HG02884 (cell line): ENCODE data around the gene LIPT1.
"Not testable (repeated sequence)": the region's sequence is repeated elsewhere in the genome, so short reads cannot be mapped to it uniquely, and the experiment has no call there.

Experiments
- ATAC-seq: cut with Tn5 transposase; IDR thresholded peaks from one replicate; pipeline ENCODE4 v1.9.1; 2021; ENCODE audit warnings: mild to moderate bottlenecking, moderate library complexity; ENCODE audit not compliant: unreplicated experiment

LIPT1 gene

DNA sequence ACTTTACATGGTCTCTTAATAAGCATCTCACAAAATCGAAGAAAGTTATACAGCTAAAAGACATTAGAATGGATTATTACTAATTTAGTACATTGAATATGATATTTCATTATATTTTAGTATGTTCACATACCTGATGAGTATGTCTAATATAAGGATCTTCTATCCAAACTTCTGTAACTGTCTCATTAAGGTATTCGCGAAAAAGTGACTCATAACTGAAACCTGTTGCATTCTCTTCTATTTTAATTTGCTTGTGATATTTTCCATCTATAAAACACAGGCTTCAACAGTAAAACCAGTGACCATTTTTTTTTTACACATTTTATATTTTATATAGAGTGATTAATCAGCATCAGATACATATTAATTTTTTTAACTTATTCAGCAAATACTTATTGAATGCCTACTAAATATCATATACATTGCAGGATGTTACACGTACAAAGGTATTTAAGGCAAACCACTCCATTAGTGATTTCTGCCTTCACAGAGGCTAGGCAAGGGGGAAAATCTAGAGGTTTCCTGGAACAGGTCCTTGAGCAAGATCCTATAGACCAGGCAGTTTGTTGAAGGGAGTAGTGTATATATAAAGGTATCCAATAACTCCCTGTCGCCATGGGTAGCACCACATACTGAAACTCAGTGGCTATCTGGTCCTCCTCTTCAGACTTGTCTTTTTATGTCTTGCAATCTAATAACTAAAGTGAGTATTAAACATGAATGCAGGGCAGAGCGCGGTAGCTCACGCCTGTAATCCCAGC lies 16.8 kb downstream of the LIPT1 start:
- ATAC-seq = no peak

DNA sequence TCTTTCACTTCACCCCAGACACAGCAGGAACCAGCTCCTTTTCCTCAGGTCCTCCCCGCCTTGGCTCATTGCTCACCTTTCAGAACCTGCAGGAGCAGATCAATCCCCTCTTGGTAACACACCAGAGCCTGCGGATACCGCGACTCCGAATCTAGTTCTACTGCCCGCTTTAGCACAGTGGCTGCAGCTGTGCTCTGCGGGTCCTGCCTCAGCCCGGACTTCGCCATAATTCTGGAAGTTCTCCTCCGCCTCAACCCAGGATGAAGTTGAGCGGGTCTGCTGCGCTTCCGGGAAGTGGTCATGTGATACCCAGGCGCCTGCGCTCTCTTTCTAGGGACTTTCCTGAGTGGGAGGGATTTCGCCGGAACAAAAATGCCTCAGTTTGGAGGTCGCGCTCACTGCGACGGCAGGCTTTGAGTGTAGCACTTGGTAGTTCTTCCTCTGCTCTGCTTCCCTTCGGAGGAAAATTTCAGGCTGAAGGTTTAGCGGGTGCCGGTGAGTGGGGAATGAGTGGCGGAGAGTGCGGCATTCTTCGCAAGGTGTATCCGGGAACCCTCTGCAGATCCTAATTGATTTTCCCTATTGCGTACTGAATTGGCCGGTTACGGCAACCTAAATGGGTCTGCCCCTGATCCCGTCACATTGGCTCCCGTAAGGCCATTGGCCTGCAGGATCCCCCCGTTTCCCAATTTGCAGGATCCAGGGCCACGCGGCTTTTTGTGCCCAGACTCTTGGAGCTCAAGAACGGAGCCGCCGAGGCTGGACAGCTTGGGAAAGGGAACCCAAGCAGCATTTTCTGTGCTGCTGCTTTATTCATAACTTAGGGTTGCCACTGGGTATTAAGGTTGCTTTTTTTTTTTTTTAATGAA lies 26.2 kb downstream of the LIPT1 start, which contains the start of the genes MITD1 and MRPL30:
TSS of gene MITD1 (minus strand) at position 304 of the 869 bp plus-strand sequence. CDS start at position 227, 77 bp downstream.
TSS of gene MRPL30 (plus strand) at position 430 of the 869 bp plus-strand sequence. CDS start 5,020 bp downstream, outside the sequence.
- peak; percentile 87 for ATAC-seq

DNA sequence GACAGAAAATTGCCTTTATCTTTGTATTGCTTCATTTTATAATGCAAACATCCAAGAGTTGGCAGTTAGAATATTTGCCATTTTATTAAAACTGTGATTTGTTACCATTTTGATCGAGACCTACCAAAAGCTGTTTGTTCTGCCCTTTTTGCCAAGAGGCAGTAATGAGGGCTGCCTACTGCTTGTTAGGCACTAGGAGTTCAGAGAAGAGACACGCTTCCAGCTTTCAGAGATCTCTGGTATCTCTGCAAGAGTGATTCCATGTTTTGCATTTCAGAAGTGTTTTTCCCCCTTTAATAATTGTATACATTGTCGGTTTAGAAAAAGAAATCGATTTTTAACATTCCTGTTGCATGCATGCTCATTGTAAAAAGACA lies 26.8 kb downstream of the LIPT1 start:
- no peak for ATAC-seq

DNA sequence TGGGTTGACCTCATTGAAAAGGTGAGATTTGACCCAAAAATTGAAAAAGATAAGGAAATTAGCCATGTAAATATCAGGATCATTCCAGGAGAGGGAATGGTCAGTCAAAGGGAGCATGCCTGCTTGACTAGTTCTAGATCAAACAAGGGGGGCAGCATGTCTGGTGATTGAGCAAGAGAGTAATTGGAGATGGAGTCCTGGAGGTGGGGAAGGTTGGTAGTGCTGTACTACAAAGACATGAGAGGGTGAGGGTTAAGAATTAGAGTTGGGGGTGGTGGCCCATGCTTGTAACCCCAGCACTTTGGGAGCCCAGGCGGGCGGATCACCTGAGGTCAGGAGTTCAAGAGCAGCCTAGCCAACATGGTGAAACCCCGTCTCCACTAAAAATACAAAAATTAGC lies 28.3 kb downstream of the LIPT1 start:
- no peak for ATAC-seq

DNA sequence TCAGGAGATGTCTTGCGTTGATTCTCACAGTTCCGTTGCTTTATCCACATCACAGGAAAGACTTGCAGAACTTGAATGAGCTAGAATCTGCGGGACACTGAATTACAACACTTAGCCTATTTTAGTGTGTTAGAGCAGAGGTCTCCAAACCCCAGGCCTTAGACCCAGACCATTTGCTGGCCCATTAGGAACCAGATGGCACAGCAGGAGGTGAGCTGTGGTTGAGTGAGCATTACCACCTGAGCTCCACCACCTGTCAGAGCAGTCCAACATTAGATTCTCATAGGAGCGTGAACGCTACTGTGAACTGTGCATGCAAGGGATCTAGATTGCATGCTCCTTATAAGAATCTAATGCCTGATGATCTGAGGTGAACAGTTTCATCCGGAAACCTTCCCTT lies 30.0 kb downstream of the LIPT1 start:
- no peak for ATAC-seq

DNA sequence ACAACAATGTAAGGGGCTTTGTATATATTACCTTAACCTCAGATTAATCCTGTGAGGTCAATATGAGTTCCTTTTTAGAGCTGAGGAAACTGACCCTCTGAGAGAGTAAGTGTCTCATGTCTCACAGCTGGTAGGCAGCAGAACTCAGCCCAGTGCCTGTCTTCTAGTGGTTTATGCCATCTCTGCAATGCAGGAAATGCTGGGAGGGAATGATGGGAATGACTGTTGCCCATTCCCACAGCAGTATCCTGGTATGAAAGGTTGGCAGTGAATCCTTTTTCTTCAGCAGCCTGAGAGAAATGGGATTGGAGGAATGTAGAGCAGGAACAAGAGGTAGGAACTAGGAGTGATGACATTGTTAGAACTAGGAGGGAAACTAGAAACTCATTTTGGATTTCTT lies 32.2 kb downstream of the LIPT1 start:
- no peak for ATAC-seq

DNA sequence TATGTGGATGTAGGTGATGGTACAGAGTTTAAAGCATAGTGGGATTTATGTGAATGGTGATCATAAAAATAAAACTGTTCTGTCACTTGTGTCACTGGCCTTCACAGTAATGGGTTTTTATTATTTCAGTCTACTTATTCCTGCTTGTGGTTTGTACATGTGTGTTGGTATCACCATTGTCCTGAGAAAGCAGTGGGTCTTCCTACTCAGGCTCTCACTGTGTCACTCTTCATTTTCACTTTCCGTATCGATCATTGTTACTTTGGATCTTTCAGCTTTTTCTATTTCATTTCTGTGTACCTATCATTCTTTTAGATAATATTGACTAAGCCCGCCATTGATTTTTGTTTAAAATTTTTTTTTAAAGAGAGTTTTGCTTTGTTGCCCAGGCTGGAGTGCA lies 33.6 kb downstream of the LIPT1 start:
- no peak for ATAC-seq

DNA sequence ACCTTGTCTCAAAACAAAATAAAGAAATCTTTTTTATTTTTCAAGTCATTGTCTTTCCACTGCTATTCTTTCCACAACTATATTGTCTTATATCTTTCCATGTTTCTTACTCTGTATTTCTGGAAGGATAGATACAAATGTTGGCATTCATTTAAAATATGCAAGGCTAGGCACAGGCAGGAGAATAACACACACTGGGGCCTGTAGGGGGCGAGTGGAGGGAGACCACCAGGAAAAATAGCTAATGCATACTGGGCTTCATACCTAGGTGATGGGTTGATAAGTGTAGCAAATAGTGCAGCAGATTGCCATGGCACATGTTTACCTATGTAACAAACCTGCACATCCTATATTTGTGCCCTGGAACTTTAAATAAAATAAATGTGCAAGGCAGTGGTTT lies 35.8 kb downstream of the LIPT1 start:
- ATAC-seq = no peak

DNA sequence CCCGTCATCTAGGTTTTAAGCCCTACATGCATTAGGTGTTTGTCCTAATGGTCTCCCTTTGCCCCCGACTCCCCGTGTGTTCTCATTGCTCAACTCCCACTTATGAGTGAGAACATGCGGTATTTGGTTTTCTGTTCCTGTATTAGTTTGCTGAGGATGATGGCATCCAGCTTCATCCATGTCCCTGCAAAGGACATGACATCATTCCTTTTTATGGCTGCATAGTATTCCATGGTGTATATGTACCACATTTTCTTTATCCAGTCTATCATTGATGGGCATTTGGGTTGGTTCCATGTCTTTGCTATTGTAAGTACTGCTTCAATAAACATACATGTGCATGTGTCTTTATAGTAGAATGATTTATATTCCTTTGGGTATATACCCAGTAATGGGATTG lies 37.6 kb downstream of the LIPT1 start:
- ATAC-seq = not testable (repeated sequence)

DNA sequence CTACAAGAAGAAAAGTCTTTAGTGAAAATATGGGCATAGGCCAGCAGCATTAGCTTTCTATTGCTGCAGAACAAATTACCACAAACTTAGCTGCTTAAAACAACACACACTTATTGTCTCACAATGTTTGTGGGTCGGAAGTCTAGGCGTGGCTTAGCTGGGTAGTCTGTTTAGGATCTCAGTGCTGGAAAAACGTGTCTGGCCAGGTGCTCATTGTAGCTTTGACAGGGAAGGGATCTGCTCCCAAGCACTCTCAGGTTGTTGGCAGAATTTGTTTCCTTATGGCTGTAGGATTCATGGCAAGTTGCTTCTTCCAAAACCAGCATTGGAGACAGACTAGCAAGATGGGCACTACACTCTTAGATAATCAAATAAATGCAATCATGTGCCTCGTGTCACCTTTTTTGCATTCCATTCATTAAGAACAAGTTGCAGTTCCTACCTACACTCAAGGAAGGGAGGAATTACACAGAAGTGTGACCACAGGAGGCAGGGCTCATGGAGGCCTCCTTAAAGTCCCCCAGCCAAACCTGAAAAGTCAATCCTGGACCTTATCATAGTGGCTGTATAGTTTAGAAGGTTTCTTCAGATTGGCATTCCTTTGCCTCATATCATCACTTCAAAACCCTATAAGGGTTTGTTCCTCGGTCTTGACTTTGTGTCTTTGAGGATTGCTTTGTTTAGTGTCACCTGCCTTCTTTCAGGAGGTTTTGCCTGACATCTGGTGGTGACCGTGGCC lies 43.5 kb downstream of the LIPT1 start:
- no peak for ATAC-seq

DNA sequence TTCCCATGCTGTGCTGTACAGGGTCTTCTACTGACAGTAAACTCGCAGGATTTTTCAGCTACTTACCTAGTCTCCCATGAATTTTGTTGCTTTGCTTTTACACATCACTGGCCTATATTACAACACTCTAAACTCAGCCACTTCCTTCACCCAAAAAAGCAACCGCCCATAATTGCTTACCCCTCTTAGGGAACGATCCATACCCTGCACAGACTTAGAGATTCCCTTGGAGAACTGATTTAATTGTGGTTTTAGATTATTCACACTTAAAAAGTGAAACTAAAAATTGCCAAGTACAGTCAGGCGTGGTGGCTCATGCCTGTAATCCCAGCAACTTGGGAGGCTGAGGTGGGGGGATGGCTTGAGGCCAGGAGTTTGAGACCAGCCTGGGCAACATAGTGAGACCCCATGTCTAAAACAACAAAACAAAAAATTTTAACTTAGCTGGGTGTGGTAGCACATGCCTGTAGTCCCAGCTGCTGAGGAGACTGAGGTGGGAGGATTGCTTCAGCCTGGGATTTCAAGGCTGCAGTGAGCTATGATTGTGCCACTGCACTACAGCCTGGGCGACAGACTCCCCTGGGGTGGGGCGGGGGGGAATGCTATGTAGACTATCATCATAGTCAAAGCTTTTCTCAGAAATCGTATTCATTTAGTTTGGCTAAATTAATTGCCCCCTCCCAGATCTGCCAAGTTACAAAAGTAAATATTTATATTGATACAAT lies 45.5 kb downstream of the LIPT1 start:
- no peak for ATAC-seq

DNA sequence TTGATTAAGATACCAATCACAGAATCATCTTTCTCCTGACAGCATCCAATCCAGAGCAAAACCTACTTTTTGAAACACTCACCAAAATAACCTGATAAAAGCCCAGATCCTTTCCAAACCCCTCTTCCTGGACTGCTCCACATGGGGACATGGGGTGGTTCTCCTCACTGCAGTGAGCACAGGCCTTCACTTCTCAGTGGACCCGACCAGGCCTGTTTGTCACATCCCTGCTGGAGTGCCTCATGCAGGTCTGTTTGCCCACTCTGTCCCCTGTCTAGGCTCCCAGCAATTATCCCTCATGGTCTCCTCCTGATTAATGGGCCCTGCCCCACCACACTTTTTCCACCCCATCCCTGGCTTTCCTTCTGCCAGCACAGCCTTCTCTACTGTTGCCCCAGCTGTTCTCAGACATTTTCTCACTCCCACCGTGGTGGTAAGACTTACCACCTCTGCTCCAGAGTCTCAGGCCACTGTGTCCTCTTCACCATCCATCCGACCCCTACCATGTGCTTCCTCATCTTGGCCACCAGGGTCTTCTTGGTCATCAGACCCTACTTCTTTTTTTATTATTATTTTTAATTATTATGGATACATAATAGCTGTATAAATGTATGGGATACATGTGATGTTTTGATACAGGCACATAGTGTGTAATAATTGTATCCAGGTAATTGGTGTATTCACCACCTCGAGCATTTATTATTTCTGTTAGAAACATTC lies 47.4 kb downstream of the LIPT1 start:
- no peak for ATAC-seq

DNA sequence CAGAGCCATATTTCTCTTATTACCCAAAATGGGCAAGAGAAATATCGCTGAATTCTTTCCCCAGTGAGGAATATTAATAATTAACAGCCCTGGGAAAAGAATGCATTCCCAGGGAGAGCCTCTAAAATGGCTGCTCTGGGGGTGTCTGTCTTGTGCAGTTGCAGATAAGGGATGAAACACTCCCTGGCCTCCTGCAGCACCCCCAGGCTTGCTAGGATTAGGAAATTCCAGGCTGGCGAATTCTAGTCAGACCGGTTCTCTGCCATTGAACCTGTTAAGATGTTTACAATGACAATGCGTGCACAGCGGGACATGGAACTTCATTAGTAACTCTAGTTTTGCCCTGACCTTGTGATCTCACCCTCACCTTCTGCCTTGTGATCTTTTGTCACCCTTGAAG lies 50.7 kb downstream of the LIPT1 start:
- no peak for ATAC-seq
